GM12801 (cell line): ENCODE results near the gene PPM1A.

Source experiments
- CTCF ChIP-seq: IDR thresholded peaks from one replicate; pipeline ENCODE4 v1.5.1; 2011; ENCODE audit warnings: control low read depth; ENCODE audit not compliant: insufficient read length; ENCODE audit errors: extremely low read depth

The PPM1A gene

GRCh38 chr14:60217713-60218112 is 31.3 kb upstream of the PPM1A start:
- TF ChIP-seq CTCF: no peak

- TF ChIP-seq CTCF: no peak
Observed at GRCh38 chr14:60220084-60220483, 28.9 kb upstream of the PPM1A start.

GRCh38 chr14:60220917-60221316 is 28.1 kb upstream of the PPM1A start:
- TF ChIP-seq CTCF: no peak

- TF ChIP-seq CTCF: no peak
Observed at GRCh38 chr14:60221457-60221856, 27.6 kb upstream of the PPM1A start.

GRCh38 chr14:60222820-60223219 is 26.2 kb upstream of the PPM1A start:
- no peak for TF ChIP-seq CTCF

- TF ChIP-seq CTCF: no peak
Observed at GRCh38 chr14:60225265-60225664, 23.8 kb upstream of the PPM1A start.

- TF ChIP-seq CTCF: no peak
Observed at GRCh38 chr14:60226298-60226697, 22.7 kb upstream of the PPM1A start.

GRCh38 chr14:60227291-60227690 is 21.7 kb upstream of the PPM1A start:
- no peak for TF ChIP-seq CTCF
